Umbilical cord (tissue), 2 donors: ENCODE data around the gene CD8B. TPM values are rescaled to one million over a fixed set of nuclear protein-coding genes. Genes with fewer than 3 reads are reported as not detected.
A peak's percentile ranks its signal among the peaks of the same experiment; 100 is the strongest.
"Not testable (repeated sequence)": the region's sequence is repeated elsewhere in the genome, so short reads cannot be mapped to it uniquely, and the experiment has no call there.

Source experiments
- DNase-seq: peaks from one replicate; pipeline ENCODE4 v3.0.0-alpha.2; 2015; ENCODE audit warnings: low spot score
- total RNA-seq: library from RNA; depleted of rRNA; stranded (reverse); fragments of >200 nt; gene quantifications from one replicate; pipeline ENCODE4 v1.2.3, GENCODE V29; 2014; ENCODE audit warnings: low replicate concordance; ENCODE audit not compliant: insufficient read depth

The CD8B gene
- total RNA-seq: not detected

GRCh38 chr2:86861628-86862379 lies at the start of gene CD8B:
Gene CD8B, minus strand, starts transcription at chr2:86861886. Its CDS starts 21 bp downstream, at chr2:86861865.
- not testable (repeated sequence) for DNase-seq

GRCh38 chr2:86905868-86906267 lies 44.2 kb upstream of the CD8B start:
- not testable (repeated sequence) for DNase-seq

DNA sequence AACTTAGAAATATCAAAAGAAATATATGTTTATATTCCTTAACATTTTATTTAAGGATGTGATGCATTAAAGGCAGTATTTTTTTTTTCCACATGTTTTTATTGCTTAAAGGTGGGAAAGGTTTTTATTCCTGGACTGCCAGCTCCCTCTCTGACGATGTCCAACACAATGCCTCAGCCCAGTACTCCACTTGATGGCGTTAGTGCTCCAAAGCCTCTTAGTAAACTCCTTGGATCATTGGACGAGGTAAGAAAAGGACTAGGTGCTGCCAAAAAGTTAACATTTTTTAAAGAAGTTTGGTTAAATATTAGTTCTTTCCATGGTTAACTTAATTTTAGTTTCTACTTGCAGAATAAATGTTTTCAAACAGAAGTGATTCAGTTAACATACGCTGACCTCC lies 39.0 kb upstream of the CD8B start:
- not testable (repeated sequence) for DNase-seq

DNA sequence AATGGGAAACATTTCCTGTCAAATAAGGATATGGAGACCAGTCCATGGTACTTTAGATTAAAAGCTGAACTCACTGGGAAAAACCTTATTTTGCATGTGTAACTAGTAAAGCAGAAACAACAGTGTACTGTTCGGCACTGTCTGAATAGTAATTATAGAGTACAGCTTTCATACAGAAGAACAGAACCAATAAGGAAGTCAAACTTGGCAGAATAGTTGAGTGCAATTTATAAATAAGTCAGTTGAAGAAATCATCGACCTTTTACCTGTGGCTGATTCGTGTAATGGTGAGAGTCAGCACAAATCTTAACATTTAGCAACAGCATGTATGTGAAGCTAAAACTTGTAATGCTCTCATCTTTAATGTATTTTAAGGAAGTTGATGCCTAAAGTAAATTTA lies 24.3 kb upstream of the CD8B start:
- DNase-seq: not testable (repeated sequence)

DNA sequence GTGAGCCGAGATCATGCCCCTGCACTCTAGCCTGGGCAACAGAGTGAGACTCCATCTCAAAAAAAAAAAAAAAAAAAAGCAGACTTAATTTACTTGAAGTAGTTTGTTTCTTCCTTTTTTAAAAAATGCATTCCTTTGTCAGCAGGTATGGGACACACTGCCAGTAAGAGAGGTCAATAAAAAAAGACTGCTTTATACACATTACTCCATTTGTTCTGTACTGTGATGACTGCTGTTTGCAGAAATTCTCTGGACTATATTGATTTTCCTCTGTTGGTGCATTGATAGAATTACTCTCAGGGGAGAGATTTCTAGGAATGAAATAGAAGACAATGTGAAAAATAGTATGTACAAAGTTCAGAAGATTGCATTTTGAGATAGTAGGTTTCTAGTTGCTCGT lies 21.2 kb upstream of the CD8B start:
- not testable (repeated sequence) for DNase-seq

DNA sequence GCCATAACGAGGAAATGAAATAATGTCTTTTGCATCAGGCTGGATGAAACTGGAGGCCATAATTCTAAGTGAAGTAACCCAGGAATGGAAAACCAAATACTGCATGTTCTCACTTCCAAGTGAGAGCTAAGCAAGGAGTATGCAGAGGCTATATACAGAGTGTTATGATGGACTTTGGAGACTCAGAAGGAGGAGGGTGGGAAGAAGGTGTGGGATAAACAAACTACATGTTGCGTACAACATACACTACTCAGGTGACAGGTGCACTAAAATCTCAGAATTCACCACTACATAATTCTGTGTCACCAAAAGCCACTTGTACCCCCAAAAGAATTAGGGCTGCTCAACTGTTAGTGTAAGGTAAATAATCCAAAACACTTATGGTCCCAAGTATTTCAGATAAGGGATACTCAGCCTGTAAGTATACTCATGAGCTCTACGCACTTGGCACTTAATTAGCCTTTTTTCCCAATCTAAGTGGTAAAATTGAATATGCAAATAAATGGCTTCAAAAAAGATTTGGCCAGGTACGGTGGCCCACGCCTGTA lies 20.5 kb upstream of the CD8B start:
- not testable (repeated sequence) for DNase-seq

- not testable (repeated sequence) for DNase-seq
Observed at GRCh38 chr2:86878986-86879385, 17.3 kb upstream of the CD8B start.

GRCh38 chr2:86870941-86871340 lies 9.3 kb upstream of the CD8B start:
- DNase-seq: not testable (repeated sequence)

- DNase-seq: not testable (repeated sequence)
Observed at GRCh38 chr2:86868895-86869468, 7.3 kb upstream of the CD8B start.

- DNase-seq: not testable (repeated sequence)
Observed at GRCh38 chr2:86862380-86862703, 656 bp upstream of the CD8B start.

DNA sequence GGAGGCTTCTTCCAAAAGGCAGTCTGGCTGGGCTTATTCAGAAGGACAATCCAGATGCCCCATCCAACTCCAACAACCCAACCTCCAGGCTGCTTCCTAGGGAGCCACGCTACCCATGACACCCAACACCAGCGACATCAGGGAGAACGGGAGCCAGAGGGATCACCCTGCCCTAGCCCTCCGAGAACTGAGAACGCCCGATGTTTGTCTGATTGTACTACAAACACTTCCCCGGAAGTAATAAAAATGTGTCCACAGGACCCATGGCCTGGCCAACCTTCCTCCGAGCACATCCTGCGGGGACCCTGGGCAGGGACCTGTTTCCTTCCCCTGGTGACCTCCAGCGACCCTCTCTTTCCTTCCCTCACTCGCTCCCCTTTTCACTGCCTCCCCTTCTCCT lies 511 bp downstream of the CD8B start:
- not testable (repeated sequence) for DNase-seq

- DNase-seq: not testable (repeated sequence)
Observed at GRCh38 chr2:86860573-86860972, 1.1 kb downstream of the CD8B start.

- DNase-seq: not testable (repeated sequence)
Observed at GRCh38 chr2:86857688-86858087, 4.0 kb downstream of the CD8B start.

- DNase-seq: not testable (repeated sequence)
Observed at GRCh38 chr2:86856498-86856897, 5.2 kb downstream of the CD8B start.

DNA sequence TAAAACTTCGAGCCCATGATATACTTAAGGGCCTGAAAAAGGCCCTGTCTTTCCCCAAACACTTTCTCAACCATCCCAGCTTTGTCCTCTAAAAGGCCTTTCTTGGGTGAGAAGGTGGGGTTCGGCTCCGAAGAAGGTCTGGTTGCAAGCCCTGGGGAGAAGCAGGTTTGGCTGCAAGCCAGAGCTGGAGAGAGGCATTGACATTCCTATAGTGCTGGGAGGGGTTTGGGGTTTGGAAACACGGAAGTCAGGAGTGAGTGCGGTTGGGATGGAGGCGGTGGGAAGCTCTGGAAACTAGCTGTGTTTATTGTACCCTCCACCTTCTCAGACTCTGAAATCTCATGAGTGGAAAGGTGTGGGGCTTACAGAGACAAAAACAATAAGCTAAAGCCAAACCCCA lies 5.7 kb downstream of the CD8B start:
- peak; percentile 46 for DNase-seq

DNA sequence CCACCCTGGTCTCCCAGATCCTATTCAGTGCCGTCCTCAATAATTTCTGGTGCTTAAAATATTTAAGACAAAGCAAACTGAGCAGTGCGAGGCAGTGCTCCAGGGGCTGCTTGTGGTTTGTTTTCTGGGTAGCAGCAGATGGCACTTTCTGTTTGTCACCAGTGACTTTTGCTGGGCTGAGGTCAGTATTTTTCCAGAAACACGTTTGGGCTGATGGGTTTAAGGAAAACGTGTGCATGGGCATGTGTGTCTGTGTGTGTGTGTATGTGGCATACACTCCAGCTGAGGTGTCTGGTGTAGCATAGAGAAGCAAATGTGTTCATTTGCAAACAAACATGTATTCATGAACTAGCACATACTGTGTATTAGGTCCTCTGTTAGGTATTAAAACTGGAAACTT lies 10.1 kb downstream of the CD8B start:
- DNase-seq: not testable (repeated sequence)

- not testable (repeated sequence) for DNase-seq
Observed at GRCh38 chr2:86842607-86843234, 19.0 kb downstream of the CD8B start.

DNA sequence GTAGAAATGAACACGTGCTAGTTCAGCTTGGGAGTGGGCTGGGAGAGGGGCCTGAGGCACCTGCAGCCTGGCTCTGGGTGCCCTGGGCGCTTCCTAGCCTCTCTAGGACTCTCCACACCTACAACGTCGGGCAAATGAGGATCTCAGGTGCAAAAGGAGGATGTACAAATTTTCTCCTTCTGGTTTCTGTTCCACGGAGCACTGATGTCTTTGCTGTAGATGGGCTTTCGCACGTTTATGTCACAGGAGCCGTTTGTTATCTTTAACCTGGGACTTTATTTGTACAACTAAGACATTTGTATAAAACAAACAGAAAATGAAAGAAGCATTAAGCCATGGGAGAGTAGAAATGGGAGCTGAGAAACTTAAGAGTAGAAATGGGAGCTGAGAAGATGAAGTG lies 20.4 kb downstream of the CD8B start:
- not testable (repeated sequence) for DNase-seq

- not testable (repeated sequence) for DNase-seq
Observed at GRCh38 chr2:86839871-86840548, 21.7 kb downstream of the CD8B start.

- not testable (repeated sequence) for DNase-seq
Observed at GRCh38 chr2:86839455-86839854, 22.2 kb downstream of the CD8B start.

GRCh38 chr2:86837714-86838113 lies 24.0 kb downstream of the CD8B start:
- DNase-seq: not testable (repeated sequence)
